GM18499 (cell line): ENCODE results near the gene DLL3.

ENCODE experiments used
- ATAC-seq: cut with Tn5 transposase; IDR thresholded peaks from one replicate; pipeline ENCODE4 v1.9.1; 2021; ENCODE audit warnings: moderate number of reproducible peaks; ENCODE audit not compliant: insufficient read depth, unreplicated experiment

DLL3 gene

DNA sequence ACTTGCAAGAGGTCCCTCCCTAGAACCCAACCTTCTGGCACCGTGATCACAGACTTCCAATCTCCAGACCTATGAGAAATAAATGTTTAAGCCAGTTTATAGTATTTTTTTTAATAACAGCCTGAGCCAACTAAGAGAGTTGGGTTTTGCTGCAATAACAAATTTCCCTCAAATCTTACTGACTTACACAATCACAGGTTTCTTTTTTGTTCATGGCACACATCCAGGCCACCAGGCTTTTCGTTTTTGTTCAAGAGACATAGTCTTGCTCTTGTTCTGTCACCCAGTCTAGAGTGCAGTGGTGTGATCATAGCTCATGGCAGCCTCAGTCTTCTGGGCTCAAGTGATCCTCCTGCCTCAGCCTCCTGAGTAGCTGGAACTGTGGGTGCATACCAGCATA is 14.2 kb downstream of the DLL3 start:
- no peak for ATAC-seq

GRCh38 chr19:39514840-39515550 is 16.2 kb downstream of the DLL3 start, which contains the start of gene SELENOV:
Gene SELENOV, plus strand, starts transcription at chr19:39515139. Its CDS starts 74 bp downstream, at chr19:39515213.
- ATAC-seq, result no peak

- ATAC-seq, result no peak
Measured at GRCh38 chr19:39515551-39516191, 16.9 kb downstream of the DLL3 start.

DNA sequence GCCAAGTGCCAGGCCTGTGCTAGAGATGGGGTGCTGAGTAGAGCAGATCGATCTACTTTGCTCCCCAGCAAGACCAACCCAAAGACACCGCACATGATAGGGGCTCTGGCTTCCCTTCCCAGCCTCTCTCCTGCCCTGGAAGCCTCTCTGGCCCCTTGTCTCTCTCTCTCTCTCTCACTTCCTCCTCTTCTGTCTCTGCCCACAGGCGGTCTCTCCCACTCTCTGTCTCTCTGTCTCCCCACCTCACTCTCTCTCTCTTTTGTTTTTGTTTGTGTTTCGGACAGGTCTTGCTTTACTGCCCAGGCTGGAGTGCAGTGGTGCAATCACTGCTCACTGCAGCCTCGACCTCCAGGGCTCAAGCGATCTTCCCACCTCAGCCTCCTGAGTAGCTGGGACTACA is 17.5 kb downstream of the DLL3 start:
- ATAC-seq, result no peak

GRCh38 chr19:39517432-39517831 is 18.7 kb downstream of the DLL3 start:
- ATAC-seq, result no peak

GRCh38 chr19:39518458-39518857 is 19.7 kb downstream of the DLL3 start:
- ATAC-seq, result no peak

DNA sequence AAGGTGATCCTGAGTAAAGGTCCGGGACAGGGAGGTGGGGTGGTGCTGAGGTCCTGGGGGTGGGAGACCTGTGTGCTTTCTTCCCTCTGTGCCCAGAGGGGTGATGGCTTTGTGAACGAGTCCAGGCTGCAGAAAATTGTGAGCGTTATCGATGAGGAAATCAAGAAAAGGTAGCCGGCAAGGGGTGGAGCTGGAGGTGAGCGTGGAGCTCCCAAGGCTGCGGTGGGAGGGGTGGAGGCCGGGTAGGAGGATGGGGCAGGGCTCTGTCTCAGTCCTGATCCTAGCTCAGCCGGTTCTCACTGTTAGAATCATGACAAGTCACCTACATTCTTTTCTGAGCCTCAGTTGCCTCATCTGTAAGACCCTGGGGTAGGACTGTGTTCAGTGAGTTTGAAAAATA is 20.2 kb downstream of the DLL3 start:
- no peak for ATAC-seq

DNA sequence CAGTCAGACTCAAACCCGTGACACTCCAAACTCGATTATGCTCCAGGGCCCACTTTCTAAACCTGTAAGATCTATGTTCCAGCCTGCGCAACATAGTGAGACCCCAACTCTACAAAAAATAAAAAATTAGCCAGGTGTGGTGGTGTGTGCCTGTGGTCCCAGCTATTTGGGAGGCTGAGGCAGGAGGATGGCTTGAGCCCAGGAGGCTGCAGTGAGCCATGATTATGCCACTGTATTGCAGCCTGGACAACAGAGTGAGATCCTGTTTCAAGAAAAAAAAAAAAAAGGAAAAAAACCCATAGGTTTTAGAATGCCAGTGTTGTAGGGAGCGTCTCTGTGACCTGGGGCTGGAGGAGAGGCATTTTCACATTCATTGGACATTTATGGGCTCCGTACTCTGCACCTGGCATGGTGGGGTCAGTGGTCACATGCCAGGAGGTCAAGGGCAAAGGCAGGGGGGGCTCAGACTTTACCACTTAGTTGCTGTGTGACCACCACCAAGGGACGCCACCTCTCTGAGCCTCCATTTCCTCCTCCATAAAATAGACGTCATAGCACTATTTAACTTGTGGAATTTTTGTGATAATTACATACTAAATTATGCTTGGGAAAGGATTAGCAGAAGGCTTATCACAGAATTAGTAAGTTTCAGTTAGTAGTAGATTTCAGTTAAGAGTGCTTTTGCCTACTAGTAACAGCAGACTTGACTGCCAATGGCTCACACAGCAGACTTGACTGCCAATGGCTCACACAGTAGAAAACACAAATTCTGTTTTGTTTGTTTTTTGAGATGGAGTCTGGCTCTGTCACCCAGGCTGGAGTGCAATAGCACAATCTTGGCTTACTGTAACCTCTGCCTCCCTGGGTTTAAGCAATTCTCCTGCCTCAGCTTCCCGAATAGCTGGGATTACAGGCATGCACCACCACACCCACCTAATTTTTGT is 22.1 kb downstream of the DLL3 start:
- no peak for ATAC-seq

- no peak for ATAC-seq
Measured at GRCh38 chr19:39524495-39524894, 25.7 kb downstream of the DLL3 start.

- no peak for ATAC-seq
Measured at GRCh38 chr19:39525205-39525604, 26.5 kb downstream of the DLL3 start.

- ATAC-seq, result no peak
Measured at GRCh38 chr19:39531834-39532232, 33.1 kb downstream of the DLL3 start.

DNA sequence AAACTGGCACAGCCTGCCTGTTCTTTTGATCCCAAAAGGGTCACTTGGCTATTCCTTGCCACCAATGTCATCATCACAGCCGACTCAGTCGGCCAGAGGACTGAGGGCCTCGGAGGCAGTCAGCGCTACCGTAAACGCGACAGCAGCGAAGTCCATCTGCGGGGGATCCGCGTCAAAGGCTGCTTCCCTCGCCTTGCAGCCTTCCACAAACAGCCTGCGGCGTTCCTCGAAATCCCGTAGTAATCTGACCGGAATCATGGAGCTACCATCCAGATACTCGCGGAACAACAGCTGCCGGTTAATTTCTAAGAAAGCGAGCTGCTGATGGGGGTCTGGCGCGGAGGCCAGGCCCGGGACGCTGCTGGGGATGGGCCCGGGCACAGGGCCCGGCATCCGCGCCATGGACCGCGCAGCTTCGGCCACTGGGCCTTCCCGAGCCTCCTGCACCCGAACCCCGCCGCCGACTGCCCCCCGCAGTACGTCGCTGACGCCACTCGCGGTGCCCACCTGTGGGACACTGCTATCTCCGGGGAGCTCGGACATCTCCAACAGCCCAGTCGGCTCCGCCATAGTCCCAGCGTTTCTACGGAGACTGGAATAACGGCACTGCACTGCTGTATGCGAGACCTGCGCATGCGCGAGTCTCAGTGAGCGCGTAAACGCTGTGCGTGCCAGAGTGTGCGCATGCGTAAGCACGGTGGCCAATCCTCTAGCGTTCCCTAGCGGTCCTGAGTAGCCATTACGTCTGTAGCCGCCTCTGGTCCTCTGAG is 33.7 kb downstream of the DLL3 start, which contains the start of gene EID2B:
Gene EID2B, minus strand, starts transcription at position 620 of the 770 bp plus-strand sequence. Its CDS starts 50 bp downstream, at position 570.
- peak; percentile 75 for ATAC-seq

DNA sequence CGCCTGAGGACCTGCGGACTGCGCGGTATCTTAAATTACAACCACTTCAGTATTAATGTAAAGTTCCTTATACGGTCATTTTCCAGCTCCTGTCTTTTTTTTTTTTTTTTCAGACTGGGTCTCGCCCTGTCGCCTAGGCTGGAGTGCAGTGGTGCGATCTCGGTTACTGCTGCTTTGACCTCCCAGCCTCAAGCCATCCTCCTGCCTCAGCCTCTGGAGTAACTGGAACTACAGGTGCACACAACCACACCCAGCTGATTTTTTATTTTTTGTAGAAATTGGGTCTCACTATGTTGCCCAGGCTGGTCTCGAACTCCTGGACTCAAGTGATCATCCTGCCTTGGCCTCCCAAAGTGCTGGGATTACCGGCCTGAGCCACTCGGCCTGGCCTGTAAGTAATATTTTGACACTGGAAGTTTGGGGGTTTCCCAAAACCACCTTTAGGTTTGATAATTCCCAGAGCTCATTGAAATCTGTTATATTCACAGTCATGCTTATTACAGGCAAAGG is 34.3 kb downstream of the DLL3 start:
- ATAC-seq, result no peak

- no peak for ATAC-seq
Measured at GRCh38 chr19:39533791-39534190, 35.0 kb downstream of the DLL3 start.

GRCh38 chr19:39539165-39539517 is 40.4 kb downstream of the DLL3 start:
- no peak for ATAC-seq

DNA sequence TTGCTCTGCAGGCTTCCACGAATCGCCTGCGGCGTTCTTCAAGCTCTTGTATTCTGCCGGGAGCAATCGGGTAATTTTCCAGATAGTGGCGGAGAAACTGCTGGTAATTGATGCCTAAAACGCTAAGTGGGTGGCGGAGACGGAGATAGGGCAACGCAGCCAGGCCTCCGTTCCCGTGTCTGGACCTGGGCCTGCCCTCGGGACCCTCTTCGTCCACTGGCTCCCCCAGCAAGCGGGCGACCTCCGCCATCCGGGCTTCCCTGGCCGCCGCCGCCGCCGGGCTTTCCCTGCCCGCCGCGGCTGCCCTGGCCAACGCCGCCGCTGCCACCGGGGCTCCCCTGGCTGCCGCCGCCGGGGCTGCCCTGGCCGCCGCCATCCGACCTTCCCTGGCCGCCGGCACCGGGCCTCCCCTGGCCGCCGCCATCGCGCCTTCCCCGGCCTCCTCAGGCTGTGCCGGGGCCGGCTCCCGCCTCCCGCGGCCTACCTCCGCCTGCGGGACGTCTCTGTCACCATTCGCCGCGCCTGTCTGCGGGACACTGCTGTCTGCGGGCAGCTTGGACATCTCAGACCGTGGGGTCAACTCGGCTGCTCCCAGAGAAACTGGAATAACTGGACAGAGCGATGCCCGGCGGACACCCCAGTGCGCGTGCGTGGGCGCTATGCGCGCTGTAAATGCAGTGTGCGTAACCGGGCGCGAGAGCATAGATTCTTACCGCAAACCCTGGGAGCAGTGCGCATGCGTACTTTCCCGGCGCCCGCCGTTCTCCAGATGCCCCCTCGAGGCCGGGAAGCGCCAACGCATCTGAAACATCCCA is 41.0 kb downstream of the DLL3 start, which contains the start of gene EID2:
Gene EID2, minus strand, starts transcription at position 644 of the 815 bp plus-strand sequence. Its CDS starts 82 bp downstream, at position 562.
- ATAC-seq, result peak; percentile 54

GRCh38 chr19:39540333-39540673 is 41.6 kb downstream of the DLL3 start:
- no peak for ATAC-seq

GRCh38 chr19:39542206-39542605 is 43.5 kb downstream of the DLL3 start:
- ATAC-seq, result no peak

GRCh38 chr19:39543477-39543857 is 44.7 kb downstream of the DLL3 start:
- ATAC-seq, result no peak
